ENCODE measurements around the gene COL24A1. TPM values are rescaled to one million over a fixed set of nuclear protein-coding genes. Genes with fewer than 3 reads are reported as not detected.

The COL24A1 gene
- polyA plus RNA-seq, 1 donor (not counting 4 experiments of a cell fraction or from before 2014, with no cell fraction given), result not detected

GRCh38 chr1:86190873-86191272 is 34.3 kb upstream of the COL24A1 start:
- H4K20me1 ChIP-seq (ENCODE audit: control insufficient read depth, extremely low read depth, insufficient read depth, low read length), result no peaks in the 10 kb centered on the region
- H2AFZ ChIP-seq (ENCODE audit: control insufficient read depth, low read length), result no peak overlapping the region
- H3K4me1 ChIP-seq (ENCODE audit: control insufficient read depth, extremely low read depth, insufficient read depth, low read length), result no peaks in the 10 kb centered on the region
- no peak overlapping the region for H3K4me2 ChIP-seq (ENCODE audit: control insufficient read depth, extremely low read depth, insufficient read depth, low read depth, low read length)
- no peaks in the 10 kb centered on the region for H3K27me3 ChIP-seq (ENCODE audit: control insufficient read depth, extremely low read depth, insufficient read depth, low read length)
- no peaks in the 10 kb centered on the region for H3K9me3 ChIP-seq (ENCODE audit: control insufficient read depth, low read depth, low read length)
- DNase-seq (ENCODE audit: low read depth, low spot score) (no peak), FAIRE-seq (no peak)
- H3K79me2 ChIP-seq (ENCODE audit: control insufficient read depth, insufficient read depth, low read length), result no peaks in the 10 kb centered on the region
- no peaks in the 10 kb centered on the region for H3K36me3 ChIP-seq (ENCODE audit: control insufficient read depth in 2 of 2, extremely low read depth in 1 of 2, insufficient read depth in 2 of 2, low read length in 2 of 2)
- H3K4me3 ChIP-seq (ENCODE audit: control insufficient read depth in 2 of 3, extremely low read depth in 1 of 3, insufficient read depth in 2 of 3, low read depth in 1 of 3, low read length in 3 of 3), result no peak overlapping the region
- no peak overlapping the region for H3K27ac ChIP-seq (ENCODE audit: control insufficient read depth, insufficient read depth, low read length)
- no peak overlapping the region for H3K9ac ChIP-seq (ENCODE audit: control insufficient read depth, extremely low read depth, insufficient read depth, low read length)
- dilution Hi-C loops (cut with MboI; ENCODE audit: extremely low pct_ligation_motif_present, low sequenced_read_pairs), result no loop called here
- H3K9me1 ChIP-seq (ENCODE audit: control insufficient read depth, extremely low read depth, insufficient read depth, low read length), result no peaks in the 10 kb centered on the region
- TF ChIP-seq EZH2 (IDR thresholded peaks at IDR 0.05; ENCODE audit: low read length) (no peak), CTCF (optimal IDR thresholded peaks at IDR 0.05 in 1 of 3, IDR thresholded peaks at IDR 0.05 in 1 of 3, conservative IDR thresholded peaks at IDR 0.05 in 1 of 3; ENCODE audit: extremely low read depth in 1 of 3, insufficient read depth in 2 of 3, low read length in 3 of 3) (no peak)

GRCh38 chr1:86184426-86184825 is 27.9 kb upstream of the COL24A1 start:
- no peak for FAIRE-seq
- Histone ChIP-seq H3K9me3 (ENCODE audit: control insufficient read depth, low read depth, low read length) (no peaks in the 10 kb centered on the region), H3K27ac (ENCODE audit: control insufficient read depth, insufficient read depth, low read length) (no peak overlapping the region), H2AFZ (ENCODE audit: control insufficient read depth, low read length) (no peak overlapping the region), H3K9ac (ENCODE audit: control insufficient read depth, extremely low read depth, insufficient read depth, low read length) (no peak overlapping the region), H3K4me3 (ENCODE audit: control insufficient read depth in 2 of 3, extremely low read depth in 1 of 3, insufficient read depth in 2 of 3, low read depth in 1 of 3, low read length in 3 of 3) (no peak overlapping the region), H4K20me1 (ENCODE audit: control insufficient read depth, extremely low read depth, insufficient read depth, low read length) (no peaks in the 10 kb centered on the region), H3K27me3 (ENCODE audit: control insufficient read depth, extremely low read depth, insufficient read depth, low read length) (no peaks in the 10 kb centered on the region), H3K36me3 (ENCODE audit: control insufficient read depth in 2 of 2, extremely low read depth in 1 of 2, insufficient read depth in 2 of 2, low read length in 2 of 2) (no peaks in the 10 kb centered on the region), H3K79me2 (ENCODE audit: control insufficient read depth, insufficient read depth, low read length) (no peaks in the 10 kb centered on the region), H3K4me1 (ENCODE audit: control insufficient read depth, extremely low read depth, insufficient read depth, low read length) (no peaks in the 10 kb centered on the region), H3K9me1 (ENCODE audit: control insufficient read depth, extremely low read depth, insufficient read depth, low read length) (no peaks in the 10 kb centered on the region), H3K4me2 (ENCODE audit: control insufficient read depth, extremely low read depth, insufficient read depth, low read depth, low read length) (no peak overlapping the region)
- TF ChIP-seq EZH2 (IDR thresholded peaks at IDR 0.05; ENCODE audit: low read length), result no peak
- TF ChIP-seq CTCF (optimal IDR thresholded peaks at IDR 0.05 in 1 of 3, IDR thresholded peaks at IDR 0.05 in 1 of 3, conservative IDR thresholded peaks at IDR 0.05 in 1 of 3; ENCODE audit: extremely low read depth in 1 of 3, insufficient read depth in 2 of 3, low read length in 3 of 3), result no peak
- no peak for DNase-seq (ENCODE audit: low read depth, low spot score)
- dilution Hi-C loops (cut with MboI; ENCODE audit: extremely low pct_ligation_motif_present, low sequenced_read_pairs), result no loop called here

Data from keratinocyte (primary cell).